Endometrial microvascular endothelial cells (primary cell): ENCODE data around the gene TCP11L2. TPM values are rescaled to one million over a fixed set of nuclear protein-coding genes. Genes with fewer than 3 reads are reported as not detected.

ENCODE experiments used
- in situ Hi-C: cut with HindIII; loops from 2 replicates; pipeline ENCODE4 v1.10.0; 2017; ENCODE audit warnings: low sequenced_read_pairs, low pct_unique_long_range_greater_than_20kb; ENCODE audit errors: inconsistent ontology term
- total RNA-seq: library from RNA; depleted of rRNA; stranded (reverse); fragments of >200 nt; gene quantifications from one replicate; pipeline ENCODE4 v1.2.3, GENCODE V29; 2015; ENCODE audit errors: inconsistent ontology term

The TCP11L2 gene
- total RNA-seq, 1 donor from 2014 or later, result 10.8 TPM

DNA sequence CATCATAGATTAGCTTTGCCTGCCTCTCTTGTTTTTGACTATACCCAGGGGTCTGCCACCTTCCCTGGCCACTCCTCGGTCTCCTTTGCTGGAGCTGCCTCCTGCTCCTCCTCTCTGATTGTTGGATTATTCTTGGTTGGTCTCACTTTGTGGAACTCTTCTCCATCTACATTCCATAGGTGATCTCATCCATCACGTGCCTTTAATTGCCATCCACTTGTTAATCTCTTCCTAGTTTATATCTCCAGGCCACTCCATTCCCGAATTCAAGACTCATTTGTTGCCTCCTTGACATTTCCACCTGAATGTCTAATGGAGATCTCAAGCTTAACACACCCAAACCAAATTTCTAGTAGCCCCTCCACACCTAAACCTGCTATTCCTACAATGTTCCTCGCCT lies 60.4 kb downstream of the TCP11L2 start:
- in situ Hi-C loops, result no loop called here

DNA sequence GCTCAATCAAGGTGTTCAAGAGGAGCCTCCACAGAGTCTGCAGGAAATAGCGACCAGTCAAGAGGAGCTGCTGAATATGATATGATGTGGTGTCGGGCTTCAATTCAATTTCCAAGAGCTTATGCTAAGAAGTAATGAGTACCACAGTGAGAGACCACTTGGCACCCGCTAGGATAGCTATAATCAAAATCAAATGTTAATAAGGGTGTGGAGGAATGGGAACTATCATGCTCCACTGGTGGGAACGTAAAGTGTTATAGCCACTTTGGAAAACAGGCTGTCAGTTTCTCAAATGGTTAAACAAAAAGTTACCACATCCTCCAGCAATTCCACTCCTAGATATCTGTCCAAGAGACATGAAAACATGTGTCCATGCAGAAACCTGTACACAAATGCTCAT lies 61.7 kb downstream of the TCP11L2 start:
- in situ Hi-C loops, result no loop called here

DNA sequence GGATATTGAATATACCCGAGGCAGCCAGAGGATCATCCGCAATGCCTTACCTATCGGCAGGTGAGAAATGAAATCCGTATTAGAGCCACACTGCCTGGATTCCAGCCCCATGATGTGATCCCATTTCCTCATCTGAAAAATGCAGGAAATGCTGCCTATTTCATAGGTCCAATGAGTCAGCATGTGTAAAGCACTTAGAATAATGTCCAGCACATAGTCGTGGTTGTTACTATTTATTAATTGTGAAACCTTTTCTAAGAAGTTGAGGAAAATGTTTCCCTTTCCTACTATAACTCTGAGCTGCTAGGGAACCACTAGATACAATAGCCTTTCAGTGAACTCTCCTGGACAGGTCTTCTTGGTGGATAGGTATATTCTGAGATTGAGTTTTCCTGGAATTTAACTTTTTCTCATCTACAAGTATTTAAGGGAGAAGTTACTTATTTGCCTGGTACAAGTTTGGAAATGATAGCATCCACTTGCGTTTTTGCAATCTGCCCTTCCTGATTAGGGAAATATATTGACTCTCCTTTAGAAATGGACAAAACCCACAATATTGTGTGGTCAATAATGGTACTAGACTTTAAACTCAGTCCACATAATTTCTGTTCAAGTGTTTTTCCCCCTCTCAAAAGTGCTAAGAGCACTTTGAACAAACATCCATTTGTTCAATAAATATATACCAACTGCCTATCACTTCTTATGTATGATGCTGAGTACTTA lies 67.3 kb downstream of the TCP11L2 start:
- in situ Hi-C loops, result no loop called here

DNA sequence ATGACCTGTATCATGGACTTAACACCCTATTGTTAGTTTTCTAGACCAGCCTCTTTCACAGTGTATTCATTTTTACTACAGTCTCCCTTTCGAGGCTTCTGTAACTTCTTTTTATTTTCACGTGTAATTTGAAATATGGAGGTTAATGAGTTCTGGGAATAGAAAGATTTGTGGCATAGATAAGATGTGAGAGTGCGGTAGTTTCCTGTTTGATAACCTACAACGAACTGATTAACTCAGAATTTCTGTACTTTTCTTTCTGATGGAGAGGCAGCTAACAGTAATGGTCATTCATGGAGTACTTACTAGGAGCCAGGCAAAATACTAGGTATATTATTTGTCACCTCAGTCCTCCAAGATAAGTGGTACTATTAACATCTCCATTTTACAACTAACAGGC lies 76.3 kb downstream of the TCP11L2 start:
- in situ Hi-C loops, result loop anchor here (25.0 kb wide), 1 partner anchor 534 kb away; no protein-coding TSS in a partner anchor

DNA sequence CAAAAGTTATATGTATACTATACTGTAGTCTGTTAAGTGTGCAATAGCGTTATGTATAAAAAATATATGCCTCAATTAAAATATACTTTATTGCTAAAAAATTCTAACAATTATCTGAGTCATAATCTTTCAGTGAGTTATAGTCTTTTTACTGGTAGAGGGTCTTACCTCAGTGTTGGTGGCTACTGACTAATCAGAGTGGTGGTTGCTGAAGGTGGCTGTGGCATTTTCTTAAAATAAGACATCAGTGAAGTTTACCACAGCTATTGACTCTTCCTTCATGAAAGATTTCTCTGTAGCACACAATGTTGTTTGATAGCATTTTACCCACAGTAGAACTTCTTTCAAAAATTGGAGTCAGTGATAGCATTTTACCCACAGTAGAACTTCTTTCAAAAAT lies 78.4 kb downstream of the TCP11L2 start:
- in situ Hi-C loops, result loop anchor here (25.0 kb wide), 1 partner anchor 531 kb away; no protein-coding TSS in a partner anchor

DNA sequence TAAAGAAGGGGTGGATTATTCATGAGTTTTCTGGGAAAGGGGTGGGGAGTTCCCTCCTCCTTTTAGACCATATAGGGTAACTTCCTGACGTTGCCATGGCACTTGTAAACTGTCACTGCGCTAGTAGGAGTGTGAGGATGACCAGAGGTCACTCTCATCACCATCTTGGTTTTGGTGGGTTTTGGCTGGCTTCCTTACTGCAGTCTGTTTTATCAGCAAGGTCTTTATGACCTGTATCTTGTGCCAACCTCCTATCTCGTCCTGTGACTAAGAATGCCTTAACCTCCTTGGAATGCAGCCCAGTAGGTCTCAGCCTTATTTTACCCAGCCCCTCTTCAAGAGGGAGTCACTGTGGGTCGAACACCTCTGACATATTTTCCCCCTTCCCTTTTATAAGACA lies 79.3 kb downstream of the TCP11L2 start:
- in situ Hi-C loops, result loop anchor here (25.0 kb wide), 1 partner anchor 530 kb away; no protein-coding TSS in a partner anchor

DNA sequence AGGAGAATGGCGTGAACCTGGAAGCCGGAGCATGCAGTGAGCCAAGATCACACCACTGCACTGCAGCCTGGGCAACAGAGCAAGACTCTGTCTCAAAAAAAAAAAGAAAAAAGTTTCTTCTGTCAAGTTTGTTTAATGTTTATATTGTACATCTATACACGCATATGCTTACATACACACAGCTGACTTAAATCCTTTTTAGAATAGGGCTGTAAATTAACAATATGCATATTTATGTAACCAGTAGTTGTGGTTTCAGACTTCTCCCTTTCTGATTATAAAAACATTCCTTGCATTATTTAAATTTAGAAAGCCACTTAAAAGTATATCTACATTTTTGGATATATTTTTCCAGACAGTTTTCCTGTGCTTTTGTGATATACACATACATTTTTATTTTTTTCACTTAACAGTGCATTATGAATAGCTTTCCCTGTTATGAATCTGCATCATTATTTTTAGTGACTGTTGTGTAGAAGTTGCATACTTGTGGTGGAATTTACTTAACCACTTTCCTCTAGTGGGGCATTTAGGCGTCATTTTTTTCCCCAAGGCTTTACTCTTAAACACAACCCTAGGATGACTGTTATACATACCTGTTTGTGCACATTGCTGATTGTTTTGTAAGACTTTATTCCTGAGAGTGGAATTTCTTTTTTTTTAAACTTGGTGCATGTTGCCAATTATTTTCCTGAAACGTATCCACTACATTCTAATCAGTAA lies 84.4 kb downstream of the TCP11L2 start:
- in situ Hi-C loops, result loop anchor here (25.0 kb wide), 1 partner anchor 525 kb away; no protein-coding TSS in a partner anchor

DNA sequence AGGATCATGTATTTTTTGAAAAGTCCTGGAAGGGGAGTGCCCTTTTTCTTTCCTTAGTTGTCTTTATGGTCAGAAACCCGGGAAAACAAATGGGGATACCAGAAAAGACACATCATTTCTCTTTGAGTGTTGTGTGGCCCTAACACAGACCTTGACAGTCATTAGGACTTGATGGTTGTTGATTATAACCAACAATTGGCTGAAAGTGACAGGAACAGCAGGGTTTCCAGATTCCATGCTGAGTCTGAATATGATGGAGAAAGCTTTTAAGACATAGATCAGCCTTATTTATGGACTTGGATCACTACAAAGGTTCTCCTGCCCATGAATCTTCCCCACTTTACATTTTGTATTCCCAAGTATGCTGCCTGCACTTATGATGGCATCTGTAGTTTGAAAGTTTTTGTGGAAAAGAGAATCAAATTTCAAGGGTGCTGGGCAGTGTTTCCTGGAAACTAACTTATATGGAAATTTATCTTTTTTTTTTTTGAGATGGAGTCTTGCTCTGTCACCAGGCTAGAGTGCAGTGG lies 85.4 kb downstream of the TCP11L2 start:
- in situ Hi-C loops, result loop anchor here (25.0 kb wide), 1 partner anchor 524 kb away; no protein-coding TSS in a partner anchor

DNA sequence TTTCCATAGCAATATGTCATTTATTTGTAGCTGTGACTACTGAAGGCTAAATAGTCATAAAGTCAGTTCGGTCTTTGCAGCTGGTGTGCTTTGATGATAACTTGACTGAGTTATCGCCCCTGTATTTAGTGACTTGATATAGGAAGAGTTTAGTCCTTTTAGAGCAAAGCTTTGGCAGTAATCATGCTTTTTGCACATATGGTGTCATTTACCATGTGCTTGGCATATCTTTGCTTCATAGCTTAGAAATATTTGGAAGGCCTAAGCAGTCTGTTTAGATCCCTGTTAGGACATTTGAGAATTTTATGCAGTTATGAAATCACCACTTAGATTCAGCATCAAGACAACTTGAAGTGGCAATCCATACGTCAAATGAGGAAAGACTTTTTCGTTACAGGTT lies 86.6 kb downstream of the TCP11L2 start:
- in situ Hi-C loops, result loop anchor here (25.0 kb wide), 1 partner anchor 523 kb away; no protein-coding TSS in a partner anchor

DNA sequence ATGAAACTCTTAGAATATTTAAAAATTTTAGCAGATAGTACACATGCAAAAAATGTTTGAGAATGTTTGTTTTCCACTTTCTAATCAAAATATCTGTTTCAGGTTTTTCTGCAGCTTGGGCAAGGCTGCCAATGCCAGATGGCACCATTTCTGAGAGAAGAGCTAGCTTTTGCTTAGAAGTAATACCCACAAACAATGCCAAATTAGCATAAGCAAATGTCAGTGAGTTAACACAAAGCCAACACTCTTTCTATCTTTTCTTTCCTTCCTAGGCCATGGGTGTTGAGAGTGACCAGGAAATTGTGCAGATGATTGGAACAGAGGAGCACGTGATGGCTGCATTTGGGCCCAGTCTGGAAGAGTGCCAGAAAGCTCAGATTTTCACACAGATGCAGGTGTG lies 90.2 kb downstream of the TCP11L2 start:
- in situ Hi-C loops, result loop anchor here (25.0 kb wide), 1 partner anchor 520 kb away; no protein-coding TSS in a partner anchor

Other genes with a start within 250 kb of the TCP11L2 start
- 34.8 TPM for gene NUAK1, start 163.8 kb upstream of the TCP11L2 start, total RNA-seq
- gene CKAP4, start 54.7 kb upstream of the TCP11L2 start, total RNA-seq, result 210 TPM
- 14.3 TPM for gene POLR3B, start 55.0 kb downstream of the TCP11L2 start, total RNA-seq